Activated CD4-positive, alpha-beta T cell treated with anti-CD3 and anti-CD28 coated beads for 4 hours (primary cell): ENCODE results near the gene ZNF831.
A peak's percentile ranks its signal among the peaks of the same experiment; 100 is the strongest.

ENCODE experiments used
- DNase-seq, 2 donors: peaks; one replicate each; pipeline ENCODE4 v3.0.0-alpha.2; 2020

ZNF831 gene

GRCh38 chr20:59141818-59142581 is 21.6 kb upstream of the ZNF831 start:
- no peak for DNase-seq

GRCh38 chr20:59143326-59143725 is 20.3 kb upstream of the ZNF831 start:
- DNase-seq = no peak

- peak; percentile 49 to 56 for DNase-seq
These were observed 19.3 kb upstream of the ZNF831 start for GRCh38 chr20:59144179-59144830.

- no peak for DNase-seq
These were observed 18.8 kb upstream of the ZNF831 start for GRCh38 chr20:59144831-59145196.

- DNase-seq = no peak
These were observed 18.2 kb upstream of the ZNF831 start for GRCh38 chr20:59145247-59145923.

GRCh38 chr20:59145924-59146779 is 17.5 kb upstream of the ZNF831 start:
- DNase-seq = peak; percentile 76

- no peak for DNase-seq
These were observed 16.6 kb upstream of the ZNF831 start for GRCh38 chr20:59146780-59147565.

GRCh38 chr20:59147586-59147985 is 16.0 kb upstream of the ZNF831 start:
- DNase-seq = no peak

- no peak for DNase-seq
These were observed 14.7 kb upstream of the ZNF831 start for GRCh38 chr20:59148701-59149493.

GRCh38 chr20:59149678-59150504 is 13.7 kb upstream of the ZNF831 start:
- DNase-seq = peak in 1 of 2 donors; percentile 51

GRCh38 chr20:59150821-59151251 is 12.8 kb upstream of the ZNF831 start:
- no peak for DNase-seq

GRCh38 chr20:59151391-59151790 is 12.2 kb upstream of the ZNF831 start:
- DNase-seq = no peak

GRCh38 chr20:59151820-59152219 is 11.8 kb upstream of the ZNF831 start:
- DNase-seq = no peak

GRCh38 chr20:59152559-59153354 is 10.9 kb upstream of the ZNF831 start:
- DNase-seq = no peak

GRCh38 chr20:59153355-59153681 is 10.3 kb upstream of the ZNF831 start:
- DNase-seq = no peak

- DNase-seq = no peak
These were observed 9.8 kb upstream of the ZNF831 start for GRCh38 chr20:59153832-59154231.

- no peak for DNase-seq
These were observed 9.2 kb upstream of the ZNF831 start for GRCh38 chr20:59154317-59155013.

- DNase-seq = no peak
These were observed 6.6 kb upstream of the ZNF831 start for GRCh38 chr20:59157064-59157463.

- DNase-seq = no peak
These were observed 6.1 kb upstream of the ZNF831 start for GRCh38 chr20:59157531-59157930.
